ENCODE measurements around the gene GOSR1.
A peak's percentile ranks its signal among the peaks of the same experiment; 100 is the strongest.
"Not testable (repeated sequence)": the region's sequence is repeated elsewhere in the genome, so short reads cannot be mapped to it uniquely, and the experiment has no call there.

GOSR1 gene

GRCh38 chr17:30556374-30557332 is 79.4 kb downstream of the GOSR1 start:
- DNase-seq (ENCODE audit: low read depth, low spot score) = no peak
- H3K4me3 ChIP-seq (ENCODE audit: low read depth, low read length) = no peak overlapping the region
- in situ Hi-C loops (cut with HindIII; ENCODE audit: low sequenced_read_pairs) = no loop called here
- TF ChIP-seq, protein P1, sequence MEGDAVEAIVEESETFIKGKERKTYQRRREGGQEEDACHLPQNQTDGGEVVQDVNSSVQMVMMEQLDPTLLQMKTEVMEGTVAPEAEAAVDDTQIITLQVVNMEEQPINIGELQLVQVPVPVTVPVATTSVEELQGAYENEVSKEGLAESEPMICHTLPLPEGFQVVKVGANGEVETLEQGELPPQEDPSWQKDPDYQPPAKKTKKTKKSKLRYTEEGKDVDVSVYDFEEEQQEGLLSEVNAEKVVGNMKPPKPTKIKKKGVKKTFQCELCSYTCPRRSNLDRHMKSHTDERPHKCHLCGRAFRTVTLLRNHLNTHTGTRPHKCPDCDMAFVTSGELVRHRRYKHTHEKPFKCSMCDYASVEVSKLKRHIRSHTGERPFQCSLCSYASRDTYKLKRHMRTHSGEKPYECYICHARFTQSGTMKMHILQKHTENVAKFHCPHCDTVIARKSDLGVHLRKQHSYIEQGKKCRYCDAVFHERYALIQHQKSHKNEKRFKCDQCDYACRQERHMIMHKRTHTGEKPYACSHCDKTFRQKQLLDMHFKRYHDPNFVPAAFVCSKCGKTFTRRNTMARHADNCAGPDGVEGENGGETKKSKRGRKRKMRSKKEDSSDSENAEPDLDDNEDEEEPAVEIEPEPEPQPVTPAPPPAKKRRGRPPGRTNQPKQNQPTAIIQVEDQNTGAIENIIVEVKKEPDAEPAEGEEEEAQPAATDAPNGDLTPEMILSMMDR (IDR thresholded peaks at IDR 0.05; ENCODE audit: low read depth, low read length) = no peak

- TF ChIP-seq, protein P1 (IDR thresholded peaks at IDR 0.05; ENCODE audit: low read depth, low read length) = no peak
- no peak overlapping the region for H3K4me3 ChIP-seq (ENCODE audit: low read depth, low read length)
- in situ Hi-C loops (cut with HindIII; ENCODE audit: low sequenced_read_pairs) = no loop called here
- peak; percentile 9 for DNase-seq (ENCODE audit: low read depth, low spot score)
Measured at GRCh38 chr17:30557916-30558685, 80.9 kb downstream of the GOSR1 start.

DNA sequence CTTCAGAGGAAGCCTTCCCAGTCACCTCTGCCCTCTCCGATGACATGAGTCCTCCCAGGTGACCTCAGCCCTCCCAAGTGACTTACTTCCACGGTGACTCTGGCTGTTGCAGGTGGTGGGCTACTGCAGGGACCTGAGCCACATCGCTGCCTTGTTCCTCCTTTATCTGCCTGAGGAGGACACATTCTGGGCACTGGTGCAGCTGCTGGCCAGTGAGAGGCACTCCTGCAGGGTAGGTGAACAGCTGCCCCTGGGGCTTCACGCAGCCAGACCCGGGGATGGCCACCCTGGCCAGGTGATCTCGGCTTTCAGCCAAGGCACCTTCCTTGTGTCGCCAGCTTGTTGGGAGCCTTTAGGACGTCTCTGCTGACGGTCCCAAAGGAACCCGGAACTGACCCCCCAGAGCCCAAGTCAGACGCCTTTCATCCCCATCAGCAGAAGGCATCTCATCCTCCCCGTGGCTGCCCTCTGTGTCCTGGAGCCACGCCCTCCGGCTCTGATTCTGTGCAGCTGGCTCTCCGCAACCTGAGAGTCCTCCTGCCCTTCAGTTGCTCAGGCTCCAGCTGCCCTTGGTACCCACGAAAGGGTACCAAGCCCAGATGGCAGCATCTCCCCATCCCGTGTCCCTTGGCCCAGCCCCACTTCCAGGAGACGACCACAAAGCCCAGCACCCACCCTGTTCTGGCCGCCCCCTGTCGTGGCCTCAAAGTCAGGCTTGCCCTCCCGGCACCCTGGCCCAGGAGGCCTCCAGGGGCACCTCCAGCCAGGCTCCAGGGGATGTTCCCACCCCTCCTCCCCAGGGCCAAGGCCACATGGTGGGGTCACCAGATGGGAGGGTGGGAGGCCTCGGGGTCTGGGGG is 81.7 kb downstream of the GOSR1 start:
- DNase-seq (ENCODE audit: low read depth, low spot score) = no peak
- TF ChIP-seq, protein P1 (IDR thresholded peaks at IDR 0.05; ENCODE audit: low read depth, low read length) = no peak
- in situ Hi-C loops (cut with HindIII; ENCODE audit: low sequenced_read_pairs) = no loop called here
- H3K4me3 ChIP-seq (ENCODE audit: low read depth, low read length) = no peak overlapping the region

- no peak for DNase-seq (ENCODE audit: low read depth, low spot score)
- in situ Hi-C loops (cut with HindIII; ENCODE audit: low sequenced_read_pairs) = no loop called here
- TF ChIP-seq, protein P1 (IDR thresholded peaks at IDR 0.05; ENCODE audit: low read depth, low read length) = no peak
- H3K4me3 ChIP-seq (ENCODE audit: low read depth, low read length) = no peak overlapping the region
Measured at GRCh38 chr17:30559656-30560055, 82.4 kb downstream of the GOSR1 start.

GRCh38 chr17:30560117-30561026 is 83.2 kb downstream of the GOSR1 start:
- in situ Hi-C loops (cut with HindIII; ENCODE audit: low sequenced_read_pairs); H3K4me3 ChIP-seq (ENCODE audit: low read depth, low read length); DNase-seq (ENCODE audit: low read depth, low spot score): not testable (repeated sequence)

GRCh38 chr17:30561766-30562165 is 84.6 kb downstream of the GOSR1 start:
- DNase-seq (ENCODE audit: low read depth, low spot score); in situ Hi-C loops (cut with HindIII; ENCODE audit: low sequenced_read_pairs); H3K4me3 ChIP-seq (ENCODE audit: low read depth, low read length): not testable (repeated sequence)

DNA sequence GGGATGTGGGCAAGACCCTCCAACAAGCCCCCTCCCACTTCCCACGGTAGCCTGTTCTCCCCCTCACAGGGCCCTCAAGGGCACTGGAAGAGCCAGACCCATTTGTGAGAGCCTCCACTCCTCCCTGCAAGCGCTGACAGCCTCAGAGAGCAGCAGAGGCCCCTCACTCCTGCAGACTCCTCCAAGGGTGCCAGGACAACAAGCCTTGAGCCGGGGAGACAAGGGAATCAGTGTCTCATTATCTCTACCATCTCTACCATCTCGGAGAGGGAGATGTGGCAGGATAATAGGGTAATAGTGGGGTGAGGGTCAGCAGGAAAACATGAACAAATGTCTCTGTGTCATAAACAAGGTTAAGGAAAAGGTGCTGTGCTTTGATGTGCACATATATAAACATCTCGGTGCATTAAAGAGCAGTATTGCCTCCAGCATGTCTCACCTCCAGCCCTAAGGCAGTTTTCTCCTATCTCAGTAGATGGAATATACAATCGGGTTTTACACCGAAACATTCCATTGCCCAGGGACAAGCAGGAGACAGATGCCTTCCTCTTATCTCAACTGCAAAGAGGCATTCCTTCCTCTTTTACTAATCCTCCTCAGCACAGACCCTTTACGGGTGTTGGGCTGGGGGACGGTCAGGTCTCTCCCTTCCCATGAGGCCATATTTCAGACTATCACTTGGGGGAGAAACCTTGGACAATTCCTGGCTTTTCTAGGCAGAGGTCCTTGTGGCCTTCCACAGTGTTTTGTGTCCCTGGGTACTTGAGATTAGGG is 86.1 kb downstream of the GOSR1 start:
- in situ Hi-C loops (cut with HindIII; ENCODE audit: low sequenced_read_pairs) = not testable (repeated sequence)

GRCh38 chr17:30563905-30564390 is 86.7 kb downstream of the GOSR1 start:
- in situ Hi-C loops (cut with HindIII; ENCODE audit: low sequenced_read_pairs); H3K4me3 ChIP-seq (ENCODE audit: low read depth, low read length); DNase-seq (ENCODE audit: low read depth, low spot score): not testable (repeated sequence)

More for the DNA sequence above, 86.1 kb downstream of the GOSR1 start:
- not testable (repeated sequence) for DNase-seq (ENCODE audit: low read depth, low spot score); H3K4me3 ChIP-seq (ENCODE audit: low read depth, low read length)

GRCh38 chr17:30564422-30565072 is 87.3 kb downstream of the GOSR1 start:
- DNase-seq (ENCODE audit: low read depth, low spot score); H3K4me3 ChIP-seq (ENCODE audit: low read depth, low read length); in situ Hi-C loops (cut with HindIII; ENCODE audit: low sequenced_read_pairs): not testable (repeated sequence)
